Mesodermal cell (in vitro differentiated cells): Measurements from ENCODE around the gene ALG3.

Experiments used
- H3K27ac ChIP-seq: 2 replicates; pipeline ENCODE4 v1.7.0; 2013; ENCODE audit warnings: mild to moderate bottlenecking, low read depth, low read length, moderate library complexity; ENCODE audit not compliant: severe bottlenecking
- H3K36me3 ChIP-seq: 2 replicates; pipeline ENCODE4 v1.7.1; 2013; ENCODE audit warnings: mild to moderate bottlenecking, low read length, moderate library complexity; ENCODE audit not compliant: control insufficient read depth, insufficient read depth
- H3K4me1 ChIP-seq: one replicate; pipeline ENCODE4 v1.7.1; 2013; ENCODE audit warnings: mild to moderate bottlenecking, low read length; ENCODE audit not compliant: insufficient read depth, control insufficient read depth, poor library complexity, severe bottlenecking
- H3K4me3 ChIP-seq: 2 replicates; pipeline ENCODE4 v1.7.0; 2013; ENCODE audit warnings: low read length, control low read depth, mild to moderate bottlenecking; ENCODE audit not compliant: insufficient read depth, poor library complexity, severe bottlenecking; ENCODE audit errors: extremely low read depth
- H3K9me3 ChIP-seq: 2 replicates; pipeline ENCODE4 v1.7.1; 2013; ENCODE audit warnings: mild to moderate bottlenecking, low read length, moderate library complexity; ENCODE audit not compliant: control insufficient read depth
- WGBS, 2 experiments: methylation state at CpG; one replicate each; pipeline ENCODE4 v1.1.5; 2013; ENCODE audit warnings: missing lambda C conversion rate in 2 of 2; ENCODE audit not compliant: insufficient coverage in 2 of 2; 5-methylcytosine and 5-hydroxymethylcytosine counted together

The ALG3 gene

GRCh38 chr3:184259878-184260723 lies 11.3 kb upstream of the ALG3 start:
- WGBS, 2 experiments, result 0% methylated on average over 52 to 77 of the region's 91 CpGs
- Histone ChIP-seq H3K36me3 (peaks cover 3% of the 10 kb centered on the region), H3K9me3 (no peaks in the 10 kb centered on the region), H3K4me3 (peak overlapping the region; percentile 44), H3K4me1 (peaks cover 8% of the 10 kb centered on the region), H3K27ac (no peak overlapping the region)

GRCh38 chr3:184259396-184259877 lies 10.7 kb upstream of the ALG3 start:
- WGBS, 2 experiments, result 8 to 27% methylated on average over 5 to 13 of the region's 28 CpGs
- Histone ChIP-seq H3K9me3 (no peaks in the 10 kb centered on the region), H3K4me1 (peaks cover 8% of the 10 kb centered on the region), H3K27ac (no peak overlapping the region), H3K36me3 (peaks cover 3% of the 10 kb centered on the region), H3K4me3 (no peak overlapping the region)

DNA sequence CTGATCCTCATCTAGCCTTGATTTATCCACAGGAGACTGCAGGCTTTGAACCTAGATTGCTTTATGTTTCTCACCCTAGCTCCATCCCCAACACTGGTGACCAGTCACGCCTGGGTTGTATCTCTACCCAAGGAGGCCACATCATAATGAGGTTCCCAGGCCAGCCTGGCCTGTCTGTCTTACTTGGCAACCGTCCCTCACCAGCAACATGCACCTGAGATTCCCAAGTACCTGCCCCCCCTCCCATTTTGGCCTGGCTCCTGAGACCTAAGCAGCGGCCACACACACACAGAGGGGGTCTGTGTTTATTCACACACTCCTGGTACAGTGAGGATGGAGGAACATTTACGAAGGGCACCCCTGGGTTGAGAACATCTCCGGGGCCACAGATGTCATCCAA lies 10.2 kb upstream of the ALG3 start:
- peaks cover 3% of the 10 kb centered on the region for H3K36me3 ChIP-seq
- H3K27ac ChIP-seq, result no peak overlapping the region
- H3K9me3 ChIP-seq, result no peaks in the 10 kb centered on the region
- H3K4me1 ChIP-seq, result peaks cover 8% of the 10 kb centered on the region
- WGBS, 2 experiments, result 88 to 91% methylated on average over 4 to 5 of the region's 5 CpGs
- no peak overlapping the region for H3K4me3 ChIP-seq

DNA sequence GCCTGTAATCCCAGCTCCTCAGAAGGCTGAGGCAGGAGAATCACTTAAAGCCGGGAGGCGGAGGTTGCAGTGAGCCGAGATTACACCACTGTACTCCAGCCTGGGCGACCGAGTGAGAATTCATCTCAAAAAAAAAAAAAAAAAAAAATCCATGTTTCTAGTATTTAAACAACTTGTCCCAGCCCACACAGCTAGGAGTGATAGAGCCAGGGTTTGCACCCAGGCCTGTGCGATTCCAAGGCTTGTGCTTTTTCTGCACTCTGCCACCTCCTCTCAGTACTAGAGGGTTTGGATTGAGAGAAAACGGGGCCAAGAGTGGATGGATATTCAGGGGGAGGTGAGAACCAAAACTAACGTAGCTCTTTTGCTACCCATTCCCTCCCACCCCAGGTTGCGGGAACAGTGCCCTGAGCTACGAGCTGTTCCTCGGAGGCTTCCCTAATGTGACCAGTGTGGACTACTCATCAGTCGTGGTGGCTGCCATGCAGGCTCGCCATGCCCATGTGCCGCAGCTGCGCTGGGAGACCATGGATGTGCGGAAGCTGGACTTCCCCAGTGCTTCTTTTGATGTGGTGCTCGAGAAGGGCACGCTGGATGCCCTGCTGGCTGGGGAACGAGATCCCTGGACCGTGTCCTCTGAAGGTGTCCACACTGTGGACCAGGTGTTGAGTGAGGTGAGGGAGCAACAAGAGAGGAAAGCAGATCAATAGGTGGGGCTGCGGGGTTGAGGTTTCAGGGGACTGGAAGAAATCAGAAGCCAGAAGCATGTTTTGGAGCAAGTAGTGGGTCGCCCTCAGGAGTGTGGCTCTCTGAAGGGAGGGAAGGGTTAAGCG lies 8.5 kb upstream of the ALG3 start:
- Histone ChIP-seq H3K4me1 (peaks cover 5% of the 10 kb centered on the region), H3K4me3 (no peak overlapping the region), H3K9me3 (no peaks in the 10 kb centered on the region), H3K27ac (no peak overlapping the region), H3K36me3 (peaks cover 3% of the 10 kb centered on the region)
- 91 to 97% methylated on average over 17 to 19 of the region's 23 CpGs for WGBS, 2 experiments

GRCh38 chr3:184255291-184256039 lies 6.7 kb upstream of the ALG3 start:
- H3K36me3 ChIP-seq, result peaks cover 3% of the 10 kb centered on the region
- WGBS, 2 experiments, result 94 to 95% methylated on average over 3 of the region's 3 CpGs
- no peak overlapping the region for H3K27ac ChIP-seq
- H3K4me3 ChIP-seq, result no peak overlapping the region
- H3K4me1 ChIP-seq, result peaks cover 2% of the 10 kb centered on the region
- no peaks in the 10 kb centered on the region for H3K9me3 ChIP-seq

GRCh38 chr3:184250167-184250828 lies 1.5 kb upstream of the ALG3 start:
- H3K36me3 ChIP-seq, result peaks cover 2% of the 10 kb centered on the region
- no peaks in the 10 kb centered on the region for H3K9me3 ChIP-seq
- WGBS, 2 experiments, result 7 to 9% methylated on average over 17 of the region's 20 CpGs
- H3K4me3 ChIP-seq, result peak overlapping the region; percentile 89
- peak overlapping the region; percentile 47 for H3K27ac ChIP-seq
- H3K4me1 ChIP-seq, result no peaks in the 10 kb centered on the region

DNA sequence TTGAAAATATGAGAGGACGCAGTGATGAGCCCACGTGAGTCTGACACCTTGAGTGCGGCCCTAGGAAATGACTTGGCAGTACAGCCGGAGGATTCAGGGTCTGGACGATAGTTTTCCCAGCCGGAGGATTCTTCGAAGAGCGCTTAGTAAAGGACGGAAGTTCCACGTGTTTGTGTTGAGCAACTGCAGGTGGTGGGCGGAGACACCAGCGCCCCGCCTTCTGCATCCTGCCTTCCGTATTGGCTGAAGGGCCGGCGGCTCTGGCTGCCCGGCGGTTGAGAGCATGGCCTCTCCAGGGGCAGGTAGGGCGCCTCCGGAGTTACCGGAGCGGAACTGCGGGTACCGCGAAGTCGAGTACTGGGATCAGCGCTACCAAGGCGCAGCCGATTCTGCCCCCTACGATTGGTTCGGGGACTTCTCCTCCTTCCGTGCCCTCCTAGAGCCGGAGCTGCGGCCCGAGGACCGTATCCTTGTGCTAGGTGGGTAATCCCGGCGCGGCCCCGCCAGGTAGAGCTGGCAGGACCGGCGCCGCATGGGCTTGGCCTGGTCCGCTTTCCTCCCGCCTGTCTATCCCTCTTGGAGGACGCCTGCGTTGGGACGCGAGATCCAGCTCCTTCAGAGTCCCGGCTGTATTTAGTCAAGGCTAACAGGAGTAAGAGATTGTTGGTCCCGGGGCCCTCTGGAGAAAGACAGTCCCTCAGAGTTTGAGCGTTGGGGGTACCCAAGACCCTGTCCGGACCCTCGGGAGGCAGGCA lies 827 bp upstream of the ALG3 start, which contains the start of gene EEF1AKMT4:
Gene EEF1AKMT4 (plus strand): TSS at position 261 of the 755 bp plus-strand sequence. CDS start 23 bp downstream, at position 284.
- H3K4me1 ChIP-seq, result no peaks in the 10 kb centered on the region
- no peaks in the 10 kb centered on the region for H3K9me3 ChIP-seq
- peak within 1 kb of the TSS; percentile 89 for H3K4me3 ChIP-seq
- peaks cover 9% of the 10 kb centered on the region for H3K36me3 ChIP-seq
- H3K27ac ChIP-seq, result peak within 1 kb of the TSS; percentile 97
- WGBS, 2 experiments, result 0% methylated on average over 52 to 54 of the region's 54 CpGs

- Histone ChIP-seq H3K27ac (no peak overlapping the region), H3K4me1 (no peaks in the 10 kb centered on the region), H3K9me3 (no peaks in the 10 kb centered on the region), H3K4me3 (no peak overlapping the region), H3K36me3 (peaks cover 35% of the 10 kb centered on the region)
- 98% methylated on average over 5 of the region's 5 CpGs for WGBS, 2 experiments
These were observed 6.5 kb downstream of the ALG3 start for GRCh38 chr3:184242297-184242685.

GRCh38 chr3:184241447-184242296 lies 7.1 kb downstream of the ALG3 start:
- Histone ChIP-seq H3K4me3 (no peak overlapping the region), H3K27ac (no peak overlapping the region), H3K9me3 (no peaks in the 10 kb centered on the region), H3K36me3 (peaks cover 35% of the 10 kb centered on the region), H3K4me1 (no peaks in the 10 kb centered on the region)
- WGBS, 2 experiments, result 86 to 89% methylated on average over 32 to 46 of the region's 46 CpGs
